Memory B cell (primary cell): ENCODE data around the gene EIF4E2.
A peak's percentile ranks its signal among the peaks of the same experiment; 100 is the strongest.
"Not testable (repeated sequence)": the region's sequence is repeated elsewhere in the genome, so short reads cannot be mapped to it uniquely, and the experiment has no call there.

Source experiments
- ATAC-seq: fragments of 150-1000 bp; cut with Tn5 transposase; 2 replicates; pipeline ENCODE4 v1.10.0; 2021; ENCODE audit warnings: low read depth, mild to moderate bottlenecking, moderate library complexity
- DNase-seq, 2 donors: peaks; one replicate each; pipeline ENCODE4 v3.0.0; 2022; ENCODE audit warnings: low spot score in 2 of 2
- H3K27ac Mint-ChIP-seq: one replicate; pipeline ENCODE4 v1.8.0; 2022; ENCODE audit warnings: mild to moderate bottlenecking, moderate library complexity, mixed read lengths
- H3K27me3 Mint-ChIP-seq: one replicate; pipeline ENCODE4 v1.8.0; 2022; ENCODE audit warnings: mixed read lengths
- H3K36me3 Mint-ChIP-seq: one replicate; pipeline ENCODE4 v1.8.0; 2022; ENCODE audit warnings: mild to moderate bottlenecking, mixed read lengths
- H3K4me1 Mint-ChIP-seq: one replicate; pipeline ENCODE4 v1.8.0; 2022; ENCODE audit warnings: mixed read lengths
- H3K4me3 Mint-ChIP-seq: one replicate; pipeline ENCODE4 v1.8.0; 2022; ENCODE audit warnings: mild to moderate bottlenecking, moderate library complexity, mixed read lengths
- H3K9me3 Mint-ChIP-seq: one replicate; pipeline ENCODE4 v1.8.0; 2022; ENCODE audit warnings: mixed read lengths

EIF4E2 gene

GRCh38 chr2:232549655-232550353 lies 685 bp upstream of the EIF4E2 start:
- H3K4me1 Mint-ChIP-seq = peaks cover 39% of the 10 kb centered on the region
- H3K36me3 Mint-ChIP-seq = peaks cover 9% of the 10 kb centered on the region
- no peak for ATAC-seq
- DNase-seq = no peak
- H3K27ac Mint-ChIP-seq = peak overlapping the region; percentile 97
- H3K4me3 Mint-ChIP-seq = peak overlapping the region; percentile 100
- H3K9me3 Mint-ChIP-seq = peaks cover 1% of the 10 kb centered on the region
- H3K27me3 Mint-ChIP-seq = no peaks in the 10 kb centered on the region

GRCh38 chr2:232551250-232551638 lies 755 bp downstream of the EIF4E2 start:
- DNase-seq = no peak
- no peaks in the 10 kb centered on the region for H3K27me3 Mint-ChIP-seq
- peaks cover 14% of the 10 kb centered on the region for H3K36me3 Mint-ChIP-seq
- peak overlapping the region; percentile 100 for H3K4me3 Mint-ChIP-seq
- H3K4me1 Mint-ChIP-seq = peaks cover 45% of the 10 kb centered on the region
- peak overlapping the region; percentile 97 for H3K27ac Mint-ChIP-seq
- H3K9me3 Mint-ChIP-seq = peaks cover 1% of the 10 kb centered on the region
- ATAC-seq = no peak

- no peak for DNase-seq
- no peak for ATAC-seq
- Mint-ChIP-seq H3K27me3 (no peaks in the 10 kb centered on the region), H3K4me3 (peak overlapping the region; percentile 100), H3K4me1 (peaks cover 43% of the 10 kb centered on the region), H3K36me3 (peaks cover 14% of the 10 kb centered on the region), H3K9me3 (peaks cover 1% of the 10 kb centered on the region), H3K27ac (peak overlapping the region; percentile 97)
Observed at GRCh38 chr2:232551776-232552175, 1.3 kb downstream of the EIF4E2 start.

- H3K4me3 Mint-ChIP-seq = no peak overlapping the region
- H3K36me3 Mint-ChIP-seq = peaks cover 36% of the 10 kb centered on the region
- H3K9me3 Mint-ChIP-seq = no peaks in the 10 kb centered on the region
- no peak for DNase-seq
- ATAC-seq = no peak
- peaks cover 32% of the 10 kb centered on the region for H3K4me1 Mint-ChIP-seq
- H3K27me3 Mint-ChIP-seq = no peaks in the 10 kb centered on the region
- no peak overlapping the region for H3K27ac Mint-ChIP-seq
Observed at GRCh38 chr2:232556426-232556825, 5.9 kb downstream of the EIF4E2 start.

DNA sequence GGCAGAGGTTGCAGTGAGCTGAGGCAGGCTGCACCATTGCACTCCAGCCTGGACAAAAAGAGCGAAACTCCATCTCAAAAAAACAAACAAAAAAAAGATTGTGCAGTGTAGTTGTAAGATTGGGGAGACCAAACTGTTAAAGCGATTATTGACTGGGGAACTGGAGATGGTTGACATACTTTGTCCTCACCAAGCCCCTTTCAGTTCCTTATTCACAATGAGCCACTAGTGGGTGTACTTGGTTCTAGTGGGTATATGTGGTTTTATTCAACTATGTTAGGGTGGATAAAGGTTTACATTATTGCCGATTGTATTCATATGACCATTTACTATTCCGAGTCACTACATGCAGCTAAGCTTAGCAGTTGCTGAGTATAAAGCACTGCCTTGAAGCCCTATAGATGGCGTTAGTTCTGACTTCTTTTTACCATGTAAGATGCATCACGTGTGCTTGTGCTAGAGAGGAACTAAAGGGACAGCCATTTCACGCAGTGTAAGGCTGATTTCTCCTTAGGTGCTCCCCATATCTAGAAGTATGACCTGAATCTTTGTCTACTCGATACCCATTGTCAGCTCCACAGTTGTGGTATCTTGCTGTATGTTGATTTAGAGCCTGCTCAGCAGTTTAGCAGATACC lies 12.1 kb downstream of the EIF4E2 start:
- Mint-ChIP-seq H3K9me3 (no peaks in the 10 kb centered on the region), H3K36me3 (peaks cover 40% of the 10 kb centered on the region), H3K27me3 (no peaks in the 10 kb centered on the region), H3K27ac (no peak overlapping the region), H3K4me1 (peaks cover 9% of the 10 kb centered on the region), H3K4me3 (no peak overlapping the region)
- peak; percentile 80 for ATAC-seq
- DNase-seq = no peak

DNA sequence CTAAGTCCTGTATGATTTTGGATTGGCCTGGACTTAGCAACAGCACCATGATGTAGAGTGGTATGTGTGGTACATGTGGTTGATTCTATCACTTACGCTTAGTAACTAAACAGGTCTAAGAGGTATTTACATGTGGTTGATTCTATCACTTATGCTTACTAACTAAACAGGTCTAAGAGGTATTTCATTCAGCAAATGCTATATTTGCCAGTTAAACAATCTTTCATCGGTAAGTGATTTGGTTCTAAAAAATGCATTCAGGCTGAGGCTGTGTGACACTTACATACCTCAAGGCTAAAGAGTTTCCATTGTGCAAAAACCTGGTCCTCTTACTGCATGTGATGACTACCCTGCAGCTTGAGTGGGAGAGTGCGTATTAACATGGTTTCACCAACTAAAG lies 13.1 kb downstream of the EIF4E2 start:
- Mint-ChIP-seq H3K27ac (no peak overlapping the region), H3K36me3 (peaks cover 43% of the 10 kb centered on the region), H3K4me1 (peaks cover 9% of the 10 kb centered on the region), H3K9me3 (no peaks in the 10 kb centered on the region), H3K4me3 (no peak overlapping the region), H3K27me3 (no peaks in the 10 kb centered on the region)
- no peak for DNase-seq
- ATAC-seq = no peak

GRCh38 chr2:232567721-232568120 lies 17.2 kb downstream of the EIF4E2 start:
- H3K27ac Mint-ChIP-seq = no peak overlapping the region
- no peak overlapping the region for H3K4me3 Mint-ChIP-seq
- no peaks in the 10 kb centered on the region for H3K27me3 Mint-ChIP-seq
- H3K36me3 Mint-ChIP-seq = peaks cover 43% of the 10 kb centered on the region
- peaks cover 3% of the 10 kb centered on the region for H3K4me1 Mint-ChIP-seq
- no peaks in the 10 kb centered on the region for H3K9me3 Mint-ChIP-seq
- ATAC-seq = no peak
- no peak for DNase-seq

DNA sequence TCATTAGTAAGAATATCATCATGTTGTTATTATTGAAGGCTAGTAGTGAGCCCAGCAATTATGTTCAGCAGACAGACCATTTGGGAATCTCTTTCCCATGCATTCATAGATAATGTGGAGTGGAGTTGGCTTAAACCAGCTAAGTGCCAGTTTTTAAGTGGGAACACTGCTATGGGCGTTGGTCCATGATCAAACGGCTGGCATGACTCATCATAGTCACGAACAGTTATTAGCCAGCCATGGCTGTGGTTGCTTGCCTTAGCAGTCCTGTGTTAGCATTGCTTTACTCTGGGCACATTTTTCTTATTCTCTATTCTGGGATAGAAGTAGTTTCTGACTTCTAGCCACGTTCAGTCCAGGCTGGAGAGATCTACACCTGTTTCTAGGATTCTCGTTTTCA lies 17.7 kb downstream of the EIF4E2 start:
- no peaks in the 10 kb centered on the region for H3K9me3 Mint-ChIP-seq
- ATAC-seq (no peak), DNase-seq (no peak)
- no peaks in the 10 kb centered on the region for H3K27me3 Mint-ChIP-seq
- no peak overlapping the region for H3K27ac Mint-ChIP-seq
- H3K4me3 Mint-ChIP-seq = no peak overlapping the region
- H3K4me1 Mint-ChIP-seq = no peaks in the 10 kb centered on the region
- H3K36me3 Mint-ChIP-seq = peaks cover 42% of the 10 kb centered on the region

DNA sequence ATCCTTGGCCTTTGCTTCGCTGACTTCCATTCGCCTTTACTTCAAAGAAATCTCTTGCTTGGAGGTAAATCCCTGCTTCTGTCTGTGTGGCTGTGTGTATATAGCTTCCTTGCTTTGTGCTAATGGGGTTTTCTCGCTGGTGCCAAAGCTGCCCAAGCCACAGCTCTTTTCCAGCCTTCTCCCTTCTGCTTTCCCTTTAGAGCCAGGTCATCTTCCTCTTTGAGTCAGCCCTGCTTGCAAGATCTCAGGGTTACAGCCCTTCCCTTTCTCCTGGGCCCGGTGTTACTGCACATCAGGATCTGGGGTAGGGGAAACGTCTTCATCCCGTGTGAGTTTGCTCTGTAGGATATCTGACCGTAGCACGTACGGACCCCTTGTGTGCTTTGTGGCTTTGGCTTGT lies 19.1 kb downstream of the EIF4E2 start:
- ATAC-seq (no peak), DNase-seq (no peak)
- H3K9me3 Mint-ChIP-seq = no peaks in the 10 kb centered on the region
- no peak overlapping the region for H3K4me3 Mint-ChIP-seq
- H3K4me1 Mint-ChIP-seq = no peaks in the 10 kb centered on the region
- H3K36me3 Mint-ChIP-seq = peaks cover 48% of the 10 kb centered on the region
- H3K27ac Mint-ChIP-seq = no peak overlapping the region
- H3K27me3 Mint-ChIP-seq = no peaks in the 10 kb centered on the region

DNA sequence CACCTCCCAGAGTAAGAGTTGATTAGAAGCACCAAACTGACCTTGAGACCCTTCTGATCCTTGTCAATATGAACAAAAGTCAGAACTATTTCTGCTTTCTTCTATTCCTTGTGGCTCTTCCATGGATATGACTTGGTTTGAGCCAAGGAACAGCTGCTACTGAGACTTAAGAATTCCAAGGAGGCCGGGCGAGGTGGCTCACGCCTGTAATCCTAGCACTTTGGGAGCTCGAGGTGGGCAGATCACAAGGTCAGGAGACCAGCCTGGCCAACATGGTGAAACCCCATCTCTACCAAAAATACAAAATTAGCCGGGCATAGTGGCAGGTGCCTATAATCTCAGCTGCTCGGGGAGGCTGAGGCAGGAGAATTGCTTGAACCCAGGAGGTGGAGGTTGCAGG lies 20.0 kb downstream of the EIF4E2 start:
- ATAC-seq, H3K9me3 Mint-ChIP-seq, DNase-seq, H3K4me3 Mint-ChIP-seq, H3K27me3 Mint-ChIP-seq, H3K27ac Mint-ChIP-seq, H3K4me1 Mint-ChIP-seq: not testable (repeated sequence)
- H3K36me3 Mint-ChIP-seq = peaks cover 50% of the 10 kb centered on the region

DNA sequence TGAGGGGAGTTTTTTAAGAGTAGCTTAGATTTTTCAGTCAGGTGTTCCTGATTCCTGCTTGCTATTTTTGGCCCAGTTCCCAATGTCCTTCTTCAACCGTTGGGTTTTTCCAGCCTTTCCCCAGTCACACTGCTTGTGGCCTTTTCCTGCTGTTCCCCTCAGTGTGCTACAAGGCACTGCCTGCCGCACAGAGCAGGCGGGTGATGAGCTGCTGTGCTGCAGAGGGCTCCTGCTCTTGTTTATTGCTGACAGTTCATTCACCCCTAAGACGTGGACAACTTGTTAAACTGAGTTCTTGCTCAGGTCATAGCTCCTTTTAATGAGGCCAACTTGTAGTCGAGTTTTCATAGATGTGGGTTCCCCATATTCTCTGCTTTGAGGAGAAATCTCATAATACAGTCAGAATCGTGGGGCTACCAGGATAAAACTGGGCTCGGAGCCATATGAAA lies 20.6 kb downstream of the EIF4E2 start:
- no peak for ATAC-seq
- Mint-ChIP-seq H3K27ac (no peak overlapping the region), H3K9me3 (no peaks in the 10 kb centered on the region), H3K4me3 (no peak overlapping the region), H3K4me1 (no peaks in the 10 kb centered on the region), H3K36me3 (peaks cover 48% of the 10 kb centered on the region), H3K27me3 (no peaks in the 10 kb centered on the region)
- DNase-seq = no peak

GRCh38 chr2:232573042-232573441 lies 22.6 kb downstream of the EIF4E2 start:
- Mint-ChIP-seq H3K9me3 (no peaks in the 10 kb centered on the region), H3K36me3 (peaks cover 39% of the 10 kb centered on the region), H3K4me1 (no peaks in the 10 kb centered on the region), H3K27me3 (no peaks in the 10 kb centered on the region), H3K4me3 (no peak overlapping the region), H3K27ac (no peak overlapping the region)
- ATAC-seq (no peak), DNase-seq (no peak)

GRCh38 chr2:232573771-232574435 lies 23.4 kb downstream of the EIF4E2 start:
- ATAC-seq (no peak), DNase-seq (no peak)
- no peak overlapping the region for H3K27ac Mint-ChIP-seq
- no peaks in the 10 kb centered on the region for H3K27me3 Mint-ChIP-seq
- peaks cover 37% of the 10 kb centered on the region for H3K36me3 Mint-ChIP-seq
- no peaks in the 10 kb centered on the region for H3K4me1 Mint-ChIP-seq
- H3K4me3 Mint-ChIP-seq = no peak overlapping the region
- no peaks in the 10 kb centered on the region for H3K9me3 Mint-ChIP-seq

DNA sequence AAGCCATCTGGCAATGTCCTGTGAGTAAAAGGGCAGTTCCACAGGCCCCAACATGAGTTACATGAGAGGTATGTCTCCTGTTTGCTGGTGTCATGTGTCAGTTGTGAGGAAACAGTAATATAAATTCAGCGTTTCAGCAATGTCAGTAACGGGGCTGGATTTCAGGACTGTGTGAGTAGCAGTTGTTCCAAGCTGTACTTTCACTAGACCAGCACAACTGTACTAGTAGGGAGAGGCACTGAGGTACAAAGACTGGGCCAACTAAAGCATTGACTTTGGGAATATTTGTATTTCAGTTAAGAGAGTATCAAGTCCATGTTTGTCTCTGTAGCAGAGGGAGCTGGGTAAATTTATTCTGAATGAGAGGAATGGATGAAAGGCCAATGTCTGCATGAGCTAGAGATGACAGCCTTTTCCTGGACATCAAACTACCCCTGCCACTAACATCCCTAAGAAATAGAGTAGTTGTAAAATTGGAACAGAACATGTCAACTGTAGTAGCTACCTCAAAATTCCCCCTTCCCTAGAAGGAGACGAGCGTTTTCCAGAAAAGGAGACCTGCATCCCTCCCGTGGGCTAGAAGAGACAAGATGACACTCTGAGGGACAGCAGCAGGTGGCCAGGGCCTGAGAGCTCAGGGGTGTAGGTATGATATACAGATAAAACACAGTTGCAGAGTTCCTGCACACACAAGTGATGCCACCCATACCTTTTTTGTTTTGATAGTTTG lies 24.4 kb downstream of the EIF4E2 start:
- Mint-ChIP-seq H3K9me3 (no peaks in the 10 kb centered on the region), H3K4me3 (no peak overlapping the region), H3K27me3 (no peaks in the 10 kb centered on the region), H3K36me3 (peaks cover 31% of the 10 kb centered on the region), H3K4me1 (no peaks in the 10 kb centered on the region), H3K27ac (no peak overlapping the region)
- DNase-seq (no peak), ATAC-seq (no peak)
